Peyer's patch (tissue), 4 donors: ENCODE data around the gene CRKL.

Experiments
- CTCF ChIP-seq, 6 experiments: fragments of 450-650 bp in 4 of 6; fragments of 200-600 bp in 2 of 6; sonication (generic) in 1 of 6; IDR thresholded peaks; one replicate each; pipeline ENCODE4 v1.5.1; 2017 to 2019; ENCODE audit warnings: antibody characterized with exemption in 6 of 6, mild to moderate bottlenecking in 3 of 6, moderate library complexity in 1 of 6
- POLR2A ChIP-seq, 2 donors: fragments of 450-650 bp; IDR thresholded peaks; one replicate each; pipeline ENCODE4 v1.5.1; 2017; ENCODE audit warnings: antibody characterized with exemption in 2 of 2, mild to moderate bottlenecking in 2 of 2, moderate library complexity in 2 of 2

GRCh38 chr22:20986365-20986764, 69.2 kb downstream of the CRKL start:
- no peak for TF ChIP-seq POLR2A (IDR thresholded peaks at IDR 0.05)
- no peak for TF ChIP-seq CTCF (IDR thresholded peaks at IDR 0.05)
